ENCODE results near the gene GLYATL1.

The GLYATL1 gene, protein sequence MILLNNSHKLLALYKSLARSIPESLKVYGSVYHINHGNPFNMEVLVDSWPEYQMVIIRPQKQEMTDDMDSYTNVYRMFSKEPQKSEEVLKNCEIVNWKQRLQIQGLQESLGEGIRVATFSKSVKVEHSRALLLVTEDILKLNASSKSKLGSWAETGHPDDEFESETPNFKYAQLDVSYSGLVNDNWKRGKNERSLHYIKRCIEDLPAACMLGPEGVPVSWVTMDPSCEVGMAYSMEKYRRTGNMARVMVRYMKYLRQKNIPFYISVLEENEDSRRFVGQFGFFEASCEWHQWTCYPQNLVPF

DNA sequence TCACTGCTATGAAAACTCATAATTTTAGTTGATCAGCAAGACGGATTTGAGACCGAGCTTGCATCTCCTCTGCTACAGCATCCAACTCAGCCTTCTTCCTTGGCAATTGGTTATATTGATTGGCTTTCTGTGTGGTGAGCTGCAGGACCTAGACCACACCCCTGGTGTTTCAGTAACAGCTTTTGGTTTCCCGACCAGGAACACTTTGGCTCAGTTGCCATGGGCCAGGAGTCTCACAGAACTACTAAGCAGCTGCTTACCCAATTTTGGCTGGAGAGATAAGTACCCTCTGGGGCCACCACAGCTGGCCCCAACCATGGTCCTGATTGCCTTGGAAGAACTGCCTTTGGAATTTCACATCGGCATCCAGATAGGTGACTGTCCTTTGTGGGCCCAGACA, at the start of gene GLYATL1:
GLYATL1 (plus strand) TSS at position 212 of the 400 bp plus-strand sequence. CDS start 7,600 bp downstream, outside the sequence.
- no peak for DNase-seq

DNA sequence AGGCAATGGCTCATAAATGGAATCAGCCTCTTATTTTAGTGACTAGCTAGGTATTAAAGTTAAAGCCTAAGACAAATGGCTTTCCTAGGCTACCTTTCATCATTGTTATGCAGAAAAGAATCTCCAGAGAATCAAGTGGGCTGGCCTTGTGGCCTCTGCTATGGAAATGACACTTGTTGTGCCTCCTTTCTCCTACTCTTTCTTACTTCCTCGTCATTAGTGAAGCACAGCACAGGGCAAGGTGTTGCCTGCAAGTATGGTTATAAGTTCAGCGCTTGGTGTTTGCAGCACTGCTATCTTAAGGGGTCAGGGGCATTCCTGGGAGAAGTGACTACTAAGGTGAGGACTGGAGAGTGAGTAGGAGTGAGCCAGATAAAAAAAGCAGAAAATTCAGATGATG, 45.4 kb upstream of the GLYATL1 start:
- DNase-seq, result no peak

DNA sequence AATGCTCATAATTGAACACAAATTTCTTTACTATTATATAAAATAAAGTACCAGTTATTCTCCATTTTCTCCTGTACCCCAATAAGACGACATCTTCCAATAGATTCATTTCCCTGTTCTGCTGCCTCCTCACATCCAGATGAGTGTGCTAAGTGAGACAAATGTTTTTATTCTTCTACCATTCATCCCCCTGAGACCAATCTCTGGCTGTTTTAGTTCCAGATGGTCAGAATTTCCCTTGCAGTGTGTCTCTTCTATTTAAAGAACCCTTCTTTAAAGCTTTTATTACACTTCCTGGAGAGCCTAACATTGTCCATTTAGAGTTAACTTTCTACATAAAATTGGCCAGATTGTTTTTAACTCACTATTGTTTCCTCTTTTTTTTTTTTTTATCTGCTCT, 41.2 kb upstream of the GLYATL1 start:
- DNase-seq, result no peak

DNA sequence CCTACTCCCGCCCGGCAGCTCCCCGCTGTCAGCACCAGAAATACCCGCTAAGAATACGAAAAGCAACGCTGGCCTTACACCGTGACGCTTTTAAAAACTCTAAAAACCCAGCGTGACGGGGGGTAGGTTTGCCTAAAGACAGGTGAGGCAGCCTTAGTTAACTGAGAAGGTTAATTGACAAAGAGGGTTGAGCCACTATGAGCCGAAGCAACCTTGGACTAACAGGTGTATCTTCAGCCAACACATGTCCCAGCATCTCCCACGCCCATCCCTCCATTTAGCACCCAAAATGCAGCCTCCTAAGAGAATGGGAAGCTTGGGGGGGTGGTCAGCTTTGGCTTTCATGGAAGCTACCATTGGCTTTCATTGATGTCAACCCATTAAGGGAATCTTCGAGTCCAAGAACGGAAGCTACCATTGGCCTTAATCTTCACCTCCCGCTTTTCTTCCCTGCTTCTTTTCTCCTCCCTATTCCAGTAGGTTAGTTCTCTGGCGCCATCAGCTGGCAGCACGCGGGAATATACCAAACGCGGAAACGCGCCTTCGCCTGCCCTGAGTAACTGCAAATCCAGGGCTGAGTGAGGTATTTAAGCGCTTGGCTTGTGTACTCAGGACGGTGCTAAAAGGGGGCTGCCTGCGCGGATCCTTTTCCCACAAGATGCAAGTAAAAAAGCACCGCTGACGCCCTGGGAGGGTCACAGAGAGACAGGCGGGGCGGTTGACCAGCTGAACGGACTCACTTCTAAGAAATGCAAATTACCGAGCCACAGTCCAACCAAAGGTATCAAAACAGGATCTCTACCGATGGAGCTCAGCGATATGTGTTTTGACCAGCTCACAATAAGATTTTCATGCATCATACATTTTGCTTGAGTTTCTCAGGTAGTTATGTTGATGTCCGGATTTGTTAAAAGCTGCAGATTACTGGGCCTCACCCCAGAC, 38.5 kb upstream of the GLYATL1 start:
- peak; percentile 55 for DNase-seq

DNA sequence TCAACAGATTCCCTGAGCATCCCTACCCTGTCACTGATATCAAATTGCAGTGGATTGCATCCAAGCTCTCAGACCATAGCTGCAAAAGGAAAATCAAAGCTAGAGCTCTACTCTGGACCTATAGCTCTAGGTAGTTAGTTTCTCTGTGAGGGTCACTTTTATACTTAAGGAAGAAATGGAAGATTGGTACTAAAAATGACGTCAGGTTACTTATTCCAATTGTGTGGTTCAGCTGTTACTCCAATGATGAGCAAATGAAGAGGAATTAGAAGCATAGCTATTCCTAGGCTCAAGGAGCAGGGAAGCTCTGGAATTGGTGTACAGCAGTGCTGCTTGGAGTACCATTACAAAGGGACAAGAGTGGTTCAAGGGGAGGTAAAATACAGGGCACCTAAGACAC, 36.4 kb upstream of the GLYATL1 start:
- no peak for DNase-seq

DNA sequence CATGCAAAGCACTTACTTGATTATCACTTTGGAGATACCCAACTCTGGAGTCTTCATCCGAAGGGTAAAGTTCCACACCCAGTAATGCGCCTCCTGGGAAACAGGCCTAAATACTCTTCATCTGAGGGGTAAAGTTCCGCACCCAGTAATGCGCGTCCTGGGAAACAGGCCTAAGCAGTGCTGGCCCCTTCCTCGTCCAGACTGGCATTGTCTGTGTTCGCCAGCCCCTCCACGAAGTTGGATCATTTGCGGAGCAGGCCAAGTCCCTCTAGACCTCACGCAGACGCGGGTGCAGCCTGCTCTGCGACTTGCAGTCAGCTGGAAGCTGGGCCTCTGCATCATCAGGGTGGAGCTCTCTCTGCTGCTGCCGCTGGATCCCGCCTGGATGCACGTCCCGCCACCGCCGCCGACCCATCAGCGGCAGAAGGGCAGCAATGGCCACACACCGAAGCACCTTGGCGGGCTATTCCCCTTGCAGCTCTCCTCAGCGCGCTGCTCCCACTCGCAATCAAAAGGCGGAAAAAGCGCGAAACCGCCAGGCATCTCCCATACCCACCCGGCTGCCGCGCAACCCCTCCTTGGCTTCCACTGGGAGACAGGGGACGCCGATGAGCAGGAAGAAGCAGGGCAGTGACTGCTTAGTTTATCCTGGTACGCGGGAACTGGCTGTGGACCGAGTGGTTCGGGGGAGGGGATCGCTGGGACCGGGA, 34.1 kb upstream of the GLYATL1 start:
- DNase-seq, result no peak

DNA sequence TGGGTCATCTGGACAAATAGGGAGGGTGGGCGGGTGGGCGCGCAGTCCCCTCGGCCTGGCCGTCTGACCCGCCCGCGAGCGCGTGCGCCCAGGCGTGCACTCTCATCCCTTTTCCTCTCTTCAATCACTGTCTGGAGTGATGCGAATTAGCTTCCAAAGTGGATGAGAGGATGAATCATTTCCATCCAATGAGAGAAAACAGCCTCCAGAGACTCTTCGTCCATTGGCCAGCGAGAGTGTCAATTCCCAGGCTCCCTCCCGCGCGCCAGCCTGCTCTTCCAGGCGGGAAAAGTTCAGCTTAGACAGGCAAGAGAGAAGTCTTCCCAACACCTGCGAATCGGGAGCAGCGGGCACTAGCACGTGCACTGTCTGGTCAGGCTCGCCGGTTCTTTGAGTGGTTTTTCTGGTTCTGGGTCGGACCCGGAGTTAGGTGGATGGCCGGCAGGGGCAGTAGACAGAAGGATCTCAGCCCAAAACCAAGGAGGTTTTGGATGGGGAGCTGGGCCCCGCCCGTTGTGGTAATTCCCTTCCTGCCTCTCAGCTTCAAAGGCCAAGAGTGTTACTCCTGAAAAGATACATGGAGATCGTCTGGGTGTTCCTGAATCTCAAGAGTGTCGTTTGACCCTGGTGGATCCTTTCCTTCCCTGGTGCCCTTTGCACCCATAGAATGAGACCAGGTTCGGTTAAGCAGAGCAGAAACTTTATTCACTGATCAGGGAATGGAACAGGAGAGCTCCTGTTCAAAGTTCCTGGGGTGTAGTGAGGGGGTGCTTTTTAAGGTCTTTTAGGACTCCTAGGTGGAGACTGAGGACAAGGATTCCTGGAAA, 33.4 kb upstream of the GLYATL1 start:
- DNase-seq, result no peak

DNA sequence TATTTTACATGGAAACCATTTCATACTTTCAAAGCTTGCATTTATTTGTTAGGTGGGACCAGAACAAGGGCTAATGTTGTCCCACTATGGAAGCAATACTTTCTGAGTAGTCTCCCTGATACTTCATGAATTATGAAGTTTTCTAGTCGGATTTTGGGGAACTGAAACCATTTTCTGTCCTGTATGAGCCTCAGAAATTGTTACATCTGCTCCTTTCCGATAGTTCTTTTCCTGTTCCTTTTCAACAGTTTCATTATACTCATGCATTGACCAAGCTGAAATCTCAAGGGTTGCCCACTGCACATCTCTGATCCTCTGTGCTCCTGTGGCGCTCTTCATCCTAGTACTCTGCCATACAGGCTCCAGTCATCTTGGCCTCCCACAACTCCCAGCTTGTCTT, 31.5 kb upstream of the GLYATL1 start:
- no peak for DNase-seq

DNA sequence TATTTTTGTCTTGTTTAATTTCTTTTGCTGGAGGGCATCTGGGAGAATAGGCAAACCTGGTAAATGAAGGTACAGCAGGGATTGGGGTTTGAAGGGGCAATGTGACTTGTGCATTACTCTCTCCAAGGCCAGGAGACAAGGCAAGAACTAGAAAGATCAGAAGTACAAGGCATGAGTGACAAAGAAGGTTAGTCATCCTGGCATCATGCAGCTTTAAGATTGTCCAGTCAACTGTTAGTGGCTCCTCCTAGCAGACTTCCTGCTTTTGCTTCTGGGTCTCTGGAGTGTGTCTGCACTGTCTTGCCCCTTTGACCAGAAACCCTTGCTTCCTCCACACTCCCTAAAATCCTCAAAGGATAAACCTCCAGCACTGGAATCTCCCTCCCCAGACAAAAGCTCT, 27.2 kb upstream of the GLYATL1 start:
- DNase-seq, result no peak

DNA sequence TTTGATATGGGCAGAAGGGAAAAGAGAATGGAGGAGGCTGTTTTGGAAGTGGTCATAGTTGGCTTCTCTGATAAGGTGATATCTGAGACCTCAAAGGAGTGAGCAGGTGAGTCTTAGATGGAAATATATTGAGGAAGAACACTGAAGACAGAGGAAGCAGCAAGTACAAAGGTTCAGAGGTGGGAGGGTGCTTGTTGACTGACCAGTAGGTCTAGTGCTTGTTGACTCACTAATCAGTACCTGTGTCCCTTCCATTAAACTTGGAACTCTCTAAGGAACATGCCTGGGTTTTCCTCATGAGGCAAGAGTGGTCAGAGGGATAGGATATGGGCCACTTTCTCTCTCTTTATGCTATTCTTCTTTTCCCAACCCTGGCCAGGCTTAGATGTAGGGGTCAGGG, 25.6 kb upstream of the GLYATL1 start:
- no peak for DNase-seq

DNA sequence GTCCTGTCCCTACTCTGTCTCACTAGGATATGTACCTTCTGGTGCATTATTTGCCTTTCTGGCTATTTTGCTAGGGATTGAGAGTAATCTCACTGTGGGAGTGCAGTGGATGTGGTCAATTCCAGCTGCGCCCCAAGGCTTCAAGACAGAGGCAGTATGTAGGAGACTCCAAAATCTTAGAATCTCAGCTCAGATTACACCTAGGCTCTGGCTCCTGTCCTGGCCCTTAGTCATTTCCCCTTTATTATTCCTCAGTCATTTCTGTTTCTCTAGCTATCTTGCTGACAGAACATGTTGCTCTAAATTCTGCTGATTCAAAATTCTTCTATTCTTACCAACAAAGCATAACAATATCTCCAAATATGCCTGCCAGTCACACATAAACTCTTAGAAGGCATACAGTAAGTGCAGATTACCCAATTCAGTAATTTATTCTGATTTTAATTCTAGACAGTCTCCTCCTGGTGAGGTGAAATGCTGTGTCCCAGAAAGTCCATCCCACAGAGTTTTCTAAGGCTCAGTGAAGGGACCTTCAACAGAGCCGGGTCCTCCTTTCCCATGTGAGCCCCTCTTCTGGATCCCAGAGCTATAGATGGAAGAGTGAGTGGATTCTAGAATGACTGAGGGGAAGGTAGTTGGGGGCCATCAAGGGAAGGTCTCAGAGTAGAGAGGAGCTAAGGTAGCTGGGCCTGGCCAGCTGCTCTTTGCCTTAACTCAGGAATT, 24.3 kb upstream of the GLYATL1 start:
- DNase-seq, result no peak

DNA sequence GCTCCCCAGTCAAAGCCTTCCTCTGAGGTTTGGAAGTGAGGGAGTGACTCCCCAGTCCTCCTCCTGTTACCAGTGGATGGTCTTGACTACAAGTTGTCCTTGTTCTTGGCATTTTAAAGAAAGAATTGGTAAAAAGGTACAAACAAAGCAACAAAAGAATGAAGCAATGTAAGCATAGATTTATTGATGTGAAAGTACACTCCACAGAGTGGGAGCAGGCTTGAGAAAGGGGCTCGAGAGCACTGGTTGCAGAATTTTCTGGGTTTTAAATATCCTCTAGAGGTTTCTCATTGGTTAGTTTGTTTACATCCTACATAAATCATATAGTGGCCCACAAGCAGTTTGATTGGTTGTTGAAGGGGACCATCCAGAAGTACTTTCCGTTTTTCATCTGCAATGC, 22.7 kb upstream of the GLYATL1 start:
- DNase-seq, result no peak

DNA sequence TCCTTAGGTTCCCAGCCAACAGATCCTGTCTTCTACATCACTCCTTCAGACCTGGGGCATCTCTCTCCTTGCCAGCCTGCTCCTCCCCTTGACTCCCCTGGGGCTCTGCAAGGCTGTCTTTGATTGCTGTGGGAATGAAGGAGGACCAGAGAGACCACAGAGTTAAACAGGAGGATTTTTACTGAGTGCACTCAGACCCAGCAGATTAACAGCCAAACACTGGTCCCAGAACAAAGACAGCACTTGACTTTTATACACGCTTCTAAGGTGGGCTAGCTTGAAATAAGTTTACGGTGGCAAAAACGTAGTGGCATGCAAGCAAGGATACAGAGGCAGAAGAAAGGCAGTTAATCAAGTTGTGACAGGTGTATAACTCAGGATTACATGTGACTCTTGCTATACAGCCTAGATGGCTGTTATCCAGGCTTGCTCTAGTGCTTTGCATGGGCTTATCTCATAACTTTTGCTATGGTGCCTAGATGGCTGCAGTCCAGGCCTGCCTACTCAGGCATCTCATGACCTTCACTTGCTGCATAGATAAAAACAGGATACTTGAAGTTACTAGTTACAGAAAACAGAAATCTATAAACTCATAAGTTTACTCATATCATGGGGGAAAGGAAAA, 22.0 kb upstream of the GLYATL1 start:
- DNase-seq, result no peak

DNA sequence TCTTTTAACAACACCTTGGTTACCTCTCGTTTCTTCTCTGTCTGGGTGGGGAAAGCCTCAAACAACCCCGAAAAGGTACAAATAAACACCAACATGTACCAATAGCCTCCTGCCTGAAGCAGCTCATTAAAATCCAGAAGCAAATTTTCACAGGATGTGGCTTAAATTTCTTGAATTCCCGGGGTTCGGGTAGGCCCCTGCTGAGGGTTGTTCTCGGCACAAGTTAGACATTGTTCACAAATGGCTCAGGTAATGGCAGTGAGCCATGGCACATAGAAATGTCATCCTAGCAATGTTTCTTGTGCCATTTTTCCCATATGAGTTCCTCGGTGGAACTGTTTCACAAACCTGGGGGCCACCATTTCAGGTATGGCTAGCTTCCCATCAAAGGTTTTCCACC, 19.7 kb upstream of the GLYATL1 start:
- no peak for DNase-seq

DNA sequence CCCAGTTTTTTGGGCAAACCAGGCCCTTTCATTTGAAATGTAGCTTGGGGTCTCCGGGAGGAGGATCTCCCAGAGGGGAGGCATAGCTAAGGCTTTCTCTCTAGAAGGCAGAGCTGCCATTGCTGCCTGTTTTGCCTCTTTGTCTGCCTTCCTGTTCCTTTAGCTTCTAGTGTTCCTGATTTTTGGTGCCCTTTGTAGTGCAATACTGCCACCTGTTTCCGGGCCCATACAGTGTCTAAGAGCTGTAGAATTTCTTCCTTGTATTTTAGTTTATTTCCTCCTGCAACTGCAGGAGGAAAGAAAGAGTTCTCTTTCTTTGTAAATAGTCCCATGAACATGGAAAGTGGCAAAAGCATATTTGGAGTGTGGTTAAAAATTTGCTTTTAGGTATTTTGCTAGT, 19.3 kb upstream of the GLYATL1 start:
- no peak for DNase-seq

DNA sequence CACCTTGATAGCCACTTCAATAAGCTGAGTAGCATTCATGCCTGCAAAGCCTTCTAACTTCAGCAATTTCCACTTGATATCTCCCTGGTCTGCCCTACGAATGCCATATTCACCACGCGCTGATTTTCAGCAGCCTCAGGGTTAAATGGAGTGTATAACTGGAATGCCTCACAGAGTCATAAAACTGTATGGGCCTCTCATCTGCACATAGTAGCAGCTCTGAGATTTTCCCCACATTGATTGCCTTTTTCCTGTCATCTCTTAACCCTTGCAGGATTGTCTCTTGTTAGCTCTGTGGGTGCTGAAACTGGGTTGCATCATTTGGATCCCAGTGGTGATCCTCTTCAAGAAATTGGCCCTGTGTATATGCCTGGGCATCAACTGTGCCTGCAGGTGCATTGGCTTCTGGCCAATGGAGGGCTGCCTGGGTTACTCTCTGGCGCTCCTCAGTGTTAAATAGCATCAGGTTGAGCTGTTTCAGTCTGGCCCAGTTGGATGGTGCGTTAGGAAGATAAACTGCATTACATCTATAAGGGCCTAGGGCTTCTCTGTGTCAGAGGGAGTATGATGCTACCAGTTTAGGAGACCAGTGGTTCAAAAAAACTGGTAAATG, 17.4 kb upstream of the GLYATL1 start:
- no peak for DNase-seq

DNA sequence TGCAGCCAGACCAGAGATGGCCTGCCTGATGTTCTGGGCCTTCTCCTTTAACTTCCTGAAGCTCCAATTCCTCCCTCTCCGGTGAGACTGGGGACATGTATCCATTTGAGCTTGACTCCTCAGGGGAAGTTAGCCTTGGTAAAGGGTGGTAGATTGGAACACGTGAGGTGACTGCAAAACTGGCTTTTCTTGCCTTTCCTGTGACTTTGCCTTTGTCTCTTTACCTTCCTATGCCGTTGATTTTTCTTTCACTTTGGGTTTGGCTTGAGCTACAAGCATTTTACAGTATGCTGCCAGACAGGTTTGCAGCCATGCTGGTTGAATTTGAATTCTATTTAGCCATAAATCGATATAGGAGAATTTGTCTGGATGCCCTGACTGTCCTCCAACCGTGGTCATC, 16.8 kb upstream of the GLYATL1 start:
- no peak for DNase-seq

DNA sequence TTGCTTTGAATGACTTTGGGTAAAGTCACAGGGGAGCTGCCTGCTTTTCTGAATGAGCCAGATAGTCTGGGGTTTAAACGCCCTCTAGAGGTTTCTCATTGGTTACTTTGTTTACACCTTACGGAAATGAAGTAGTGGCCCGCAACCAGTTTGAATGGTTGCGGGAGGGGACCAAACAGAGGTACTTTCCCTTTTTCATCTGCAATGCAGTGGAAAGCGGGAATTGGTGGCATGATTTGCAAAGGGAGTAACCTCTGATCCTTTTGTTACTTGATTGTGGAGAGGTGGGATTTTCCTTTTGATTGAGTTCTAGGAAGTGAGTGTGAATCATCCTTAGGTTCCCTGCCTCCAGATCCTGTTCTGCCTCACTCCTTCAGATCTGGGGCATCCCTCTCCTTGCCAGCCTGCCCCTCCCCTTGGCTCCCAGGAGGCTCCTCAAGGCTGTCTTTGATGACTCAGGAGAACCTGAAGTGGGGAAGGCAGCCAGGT, 15.9 kb upstream of the GLYATL1 start:
- DNase-seq, result no peak

DNA sequence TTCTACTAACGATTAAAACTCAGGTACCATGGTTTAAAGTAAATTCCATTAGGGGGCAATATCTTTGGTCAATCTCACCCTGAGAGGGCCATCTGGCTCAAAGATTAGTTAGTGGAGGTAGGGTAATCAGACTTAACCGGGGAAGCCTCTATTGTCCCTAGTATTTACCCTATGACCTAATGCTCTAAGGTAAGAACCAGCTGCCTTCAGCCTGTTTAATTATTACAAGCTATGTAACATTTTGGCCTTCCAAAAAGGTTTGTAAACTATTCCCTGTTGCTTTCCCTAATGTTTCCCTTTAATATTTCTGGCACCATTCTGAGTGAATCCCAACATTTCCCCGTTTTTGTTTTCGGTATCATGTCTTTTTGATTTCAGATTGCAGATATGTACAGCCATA, 15.1 kb upstream of the GLYATL1 start:
- DNase-seq, result no peak

DNA sequence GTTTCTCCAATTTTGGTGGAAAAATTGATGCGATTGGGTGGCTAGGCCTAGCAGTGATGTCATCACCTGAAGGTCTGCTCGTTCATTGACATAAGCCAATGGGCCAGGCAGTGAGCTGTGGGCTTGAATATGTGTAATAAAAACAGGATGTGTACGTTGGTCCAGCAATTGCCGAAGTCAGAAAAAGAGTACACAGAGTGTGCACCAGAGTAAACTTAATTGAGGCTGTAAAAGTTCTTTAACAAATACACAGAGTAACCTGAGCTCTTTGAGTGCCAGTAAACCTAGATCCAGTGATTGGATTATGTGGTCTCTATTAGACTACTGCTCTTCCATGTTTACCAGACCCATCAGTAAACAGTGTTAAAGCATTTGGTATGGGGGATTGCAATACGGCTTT, 13.0 kb upstream of the GLYATL1 start:
- no peak for DNase-seq

DNA sequence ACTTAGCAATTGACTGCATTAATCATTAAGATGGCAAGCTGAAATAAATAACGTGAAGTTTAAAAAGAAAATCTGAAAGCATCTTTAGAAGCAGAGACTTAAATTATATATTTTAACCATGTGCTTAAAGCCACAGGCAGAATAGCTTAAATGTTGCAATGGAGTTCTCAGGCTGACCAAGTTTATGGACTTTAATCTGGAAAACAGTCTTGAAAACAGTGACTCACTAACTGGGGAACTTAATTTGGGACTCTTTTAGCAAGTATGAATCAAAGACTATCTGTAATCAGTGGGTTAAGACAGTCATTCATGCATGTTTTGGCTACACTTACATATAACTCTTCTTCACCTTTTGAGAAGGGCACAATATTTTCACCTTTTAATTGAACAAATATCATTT, 12.6 kb upstream of the GLYATL1 start:
- DNase-seq, result no peak
